Smooth muscle cell (in vitro differentiated cells): ENCODE results near the gene VPS9D1. TPM values are rescaled to one million over a fixed set of nuclear protein-coding genes. Genes with fewer than 3 reads are reported as not detected.

Experiments used
- DNase-seq: peaks from one replicate; lab custom pipeline; 2025; ENCODE audit not compliant: unreplicated experiment; lab: John Stamatoyannopoulos, UW
- H2AFZ ChIP-seq: fragments of 200-600 bp; sonication (generic); 2 replicates; pipeline ENCODE4 v1.6.0; 2016; ENCODE audit warnings: antibody characterized with exemption, low read depth, mild to moderate bottlenecking
- H3F3A ChIP-seq: fragments of 200-600 bp; sonication (generic); 2 replicates; pipeline ENCODE4 v1.6.0; 2017; ENCODE audit warnings: antibody characterized with exemption, low read depth
- H3K27ac ChIP-seq: fragments of 200-600 bp; sonication (generic); 2 replicates; pipeline ENCODE4 v1.5.1; 2016; ENCODE audit warnings: low read depth, mild to moderate bottlenecking
- H3K27me3 ChIP-seq: fragments of 200-600 bp; sonication (generic); 2 replicates; pipeline ENCODE4 v1.6.1; 2016; ENCODE audit warnings: low read depth, mild to moderate bottlenecking
- H3K36me3 ChIP-seq: fragments of 200-600 bp; sonication (generic); 2 replicates; pipeline ENCODE4 v1.5.1; 2016; ENCODE audit warnings: low read depth
- H3K4me1 ChIP-seq: fragments of 200-600 bp; sonication (generic); 2 replicates; pipeline ENCODE4 v1.5.1; 2016; ENCODE audit warnings: low read depth
- H3K4me2 ChIP-seq: fragments of 200-600 bp; sonication (generic); 2 replicates; pipeline ENCODE4 v1.6.0; 2016; ENCODE audit warnings: mild to moderate bottlenecking
- H3K4me3 ChIP-seq: fragments of 200-600 bp; sonication (generic); 2 replicates; pipeline ENCODE4 v1.5.1; 2016; ENCODE audit warnings: mild to moderate bottlenecking
- H3K79me2 ChIP-seq: fragments of 200-600 bp; sonication (generic); 2 replicates; pipeline ENCODE4 v1.6.0; 2016; ENCODE audit warnings: low read depth, mild to moderate bottlenecking
- H3K9ac ChIP-seq: fragments of 200-600 bp; sonication (generic); 2 replicates; pipeline ENCODE4 v1.6.0; 2016; ENCODE audit warnings: low read depth
- H3K9me3 ChIP-seq: fragments of 200-600 bp; sonication (generic); replicated peaks from 2 replicates; pipeline ENCODE4 v1.5.1; 2016; ENCODE audit warnings: low read depth
- H4K20me1 ChIP-seq: fragments of 200-600 bp; sonication (generic); 2 replicates; pipeline ENCODE4 v1.6.0; 2016; ENCODE audit warnings: low read depth
- CTCF ChIP-seq: fragments of 200-600 bp; sonication (generic); IDR thresholded peaks from 2 replicates; pipeline ENCODE4 v1.5.1; 2017; ENCODE audit warnings: borderline replicate concordance, mild to moderate bottlenecking, antibody characterized with exemption; ENCODE audit not compliant: insufficient read depth, poor library complexity, severe bottlenecking
- WGBS: methylation state at CpG from one replicate; pipeline ENCODE4 v1.1.7; 2016; ENCODE audit warnings: low lambda C conversion rate; 5-methylcytosine and 5-hydroxymethylcytosine counted together
- polyA plus RNA-seq: library from polyadenylated mRNA; unstranded; fragments of >200 nt; fragmentation: Nextera tagmentation; extraction: Ambion mirVana; gene quantifications from 2 replicates; pipeline ENCODE4 v1.2.1, GENCODE V29; 2016
- total RNA-seq: library from RNA; depleted of rRNA; stranded (reverse); fragments of >200 nt; gene quantifications from 2 replicates; pipeline ENCODE4 v1.2.3, GENCODE V29; 2014

VPS9D1 gene
- total and polyA plus RNA-seq, 2 experiments from 2014 or later: 10.6 to 15.7 TPM

- H2AFZ ChIP-seq: no peak overlapping the region
- H4K20me1 ChIP-seq: peaks cover 21% of the 10 kb centered on the region
- no peaks in the 10 kb centered on the region for H3F3A ChIP-seq
- peaks cover 3% of the 10 kb centered on the region for H3K79me2 ChIP-seq
- 97% methylated on average over 29 of the region's 32 CpGs for WGBS
- no peak overlapping the region for H3K4me3 ChIP-seq
- no peaks in the 10 kb centered on the region for H3K9me3 ChIP-seq
- H3K4me1 ChIP-seq: peaks cover 12% of the 10 kb centered on the region
- H3K9ac ChIP-seq: no peak overlapping the region
- no peak overlapping the region for H3K27ac ChIP-seq
- no peak for TF ChIP-seq CTCF
- no peaks in the 10 kb centered on the region for H3K36me3 ChIP-seq
- H3K27me3 ChIP-seq: no peaks in the 10 kb centered on the region
- DNase-seq: no peak
- no peak overlapping the region for H3K4me2 ChIP-seq
These were observed 22.9 kb downstream of the VPS9D1 start for GRCh38 chr16:89697616-89698331.

- no peak overlapping the region for H3K4me3 ChIP-seq
- H3F3A ChIP-seq: no peaks in the 10 kb centered on the region
- H3K36me3 ChIP-seq: no peaks in the 10 kb centered on the region
- WGBS: 99% methylated on average over 14 of the region's 19 CpGs
- no peak overlapping the region for H3K27ac ChIP-seq
- no peak overlapping the region for H3K4me2 ChIP-seq
- H4K20me1 ChIP-seq: peaks cover 21% of the 10 kb centered on the region
- TF ChIP-seq CTCF: no peak
- H3K9ac ChIP-seq: no peak overlapping the region
- H3K9me3 ChIP-seq: no peaks in the 10 kb centered on the region
- H2AFZ ChIP-seq: no peak overlapping the region
- H3K27me3 ChIP-seq: no peaks in the 10 kb centered on the region
- peaks cover 12% of the 10 kb centered on the region for H3K4me1 ChIP-seq
- peaks cover 3% of the 10 kb centered on the region for H3K79me2 ChIP-seq
- DNase-seq: no peak
These were observed 23.5 kb downstream of the VPS9D1 start for GRCh38 chr16:89697161-89697615.

- Histone ChIP-seq H3K4me2 (no peak overlapping the region), H3K27me3 (no peaks in the 10 kb centered on the region), H3K79me2 (peaks cover 3% of the 10 kb centered on the region), H2AFZ (no peak overlapping the region), H3K9me3 (no peaks in the 10 kb centered on the region), H4K20me1 (peaks cover 21% of the 10 kb centered on the region), H3K9ac (no peak overlapping the region), H3K4me1 (peaks cover 12% of the 10 kb centered on the region), H3K27ac (no peak overlapping the region), H3F3A (no peaks in the 10 kb centered on the region), H3K36me3 (no peaks in the 10 kb centered on the region), H3K4me3 (no peak overlapping the region)
- WGBS: 94% methylated on average over 18 of the region's 18 CpGs
- no peak for DNase-seq
- no peak for TF ChIP-seq CTCF
These were observed 24.0 kb downstream of the VPS9D1 start for GRCh38 chr16:89696670-89697128.
